Measurements from ENCODE around the gene TSPOAP1. TPM values are rescaled to one million over a fixed set of nuclear protein-coding genes. Genes with fewer than 3 reads are reported as not detected.

TSPOAP1 gene
- total RNA-seq, 4 donors from 2014 or later, result 11.4 to 16.3 (median 13.0) TPM

DNA sequence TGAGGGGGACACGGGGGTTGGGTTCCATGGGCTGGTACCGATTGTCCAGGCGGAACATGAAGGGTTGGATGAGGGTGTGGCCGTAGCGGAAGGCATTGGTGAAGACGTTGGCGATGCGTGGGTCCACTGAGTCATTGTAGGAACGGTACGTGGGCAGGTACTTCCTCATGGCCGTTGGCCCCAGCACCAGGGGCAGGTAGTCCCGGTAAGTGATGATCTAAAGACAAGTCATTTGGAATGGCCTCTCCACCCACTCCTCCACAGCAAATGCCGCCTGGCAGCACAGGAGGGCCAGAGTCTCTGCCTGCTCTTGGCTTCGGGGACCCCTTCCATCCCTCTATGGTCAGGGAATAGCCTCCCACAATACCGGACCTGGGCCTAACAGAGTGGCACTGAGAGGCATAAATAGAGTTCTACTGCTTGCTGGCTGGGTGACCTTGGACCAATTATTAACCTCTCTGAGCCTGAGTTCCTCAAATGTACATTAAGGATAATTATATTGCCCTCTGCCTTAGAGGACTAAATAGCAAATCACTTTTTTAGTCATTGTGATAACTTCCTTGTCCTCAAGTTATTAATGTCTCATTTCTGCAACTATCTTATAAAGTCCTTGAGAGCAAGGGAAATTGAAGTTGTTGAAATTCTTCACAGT lies 55.0 kb downstream of the TSPOAP1 start:
- Histone ChIP-seq H3K36me3 (no peaks in the 10 kb centered on the region), H3K9me3 (no peaks in the 10 kb centered on the region), H3K27ac (no peak overlapping the region), H3K27me3 (peaks cover 0 to 10% of the 10 kb centered on the region in 2 donors), H3K4me3 (no peak overlapping the region), H3K4me1 (peaks cover 0 to 2% (median 0%) of the 10 kb centered on the region in 4 donors)
- 77 to 82% methylated on average over 15 of the region's 15 CpGs for WGBS, 2 donors
- TF ChIP-seq POLR2A (IDR thresholded peaks at IDR 0.05), result no peak
- no peak for TF ChIP-seq CTCF (IDR thresholded peaks at IDR 0.05)
- no peak for TF ChIP-seq EP300 (IDR thresholded peaks at IDR 0.05)
- DNase-seq (ENCODE audit: low spot score in 2 of 2), result no peak

- 84 to 85% methylated on average over 11 to 12 of the region's 12 CpGs for WGBS, 2 donors
Observed at GRCh38 chr17:58272367-58273280, 56.0 kb downstream of the TSPOAP1 start.

DNA sequence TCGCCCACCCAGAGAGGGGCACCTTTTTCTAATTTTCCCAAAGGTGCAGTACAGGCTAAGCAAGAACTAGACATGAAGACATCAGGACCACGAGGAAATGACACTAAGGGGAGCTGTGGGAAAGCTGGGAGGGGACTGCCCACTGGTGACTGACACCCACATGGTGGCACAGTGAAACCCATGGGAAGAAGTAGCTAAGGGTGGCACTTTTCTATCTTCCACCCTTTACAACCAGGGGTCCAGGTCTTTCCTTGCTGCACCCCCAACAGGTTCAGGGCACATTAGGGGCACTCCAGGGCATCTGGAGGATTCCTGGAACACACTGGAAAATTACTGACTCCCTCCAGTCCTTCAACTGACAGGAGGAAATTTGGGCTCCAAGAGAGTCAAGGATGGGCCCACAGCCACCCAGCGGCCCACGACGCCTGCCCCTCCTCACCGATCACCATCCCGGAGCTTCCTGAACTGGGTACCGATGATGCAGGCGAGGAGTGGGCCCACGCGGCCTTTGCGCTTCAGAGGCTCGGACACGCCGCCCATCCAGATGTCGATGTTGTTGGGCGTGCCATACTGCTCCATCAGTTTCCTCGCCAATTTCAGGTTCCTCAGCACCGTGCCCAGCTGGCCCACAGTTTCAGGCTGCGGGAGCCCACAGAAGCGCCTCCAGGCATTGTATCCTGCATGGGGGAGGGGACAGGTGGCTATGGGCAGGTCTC lies 57.2 kb downstream of the TSPOAP1 start:
- H3K9me3 ChIP-seq, result no peaks in the 10 kb centered on the region
- no peak for TF ChIP-seq POLR2A (IDR thresholded peaks at IDR 0.05)
- no peak for TF ChIP-seq CTCF (IDR thresholded peaks at IDR 0.05)
- TF ChIP-seq EP300 (IDR thresholded peaks at IDR 0.05), result no peak
- H3K27me3 ChIP-seq, result peaks cover 0 to 3% of the 10 kb centered on the region in 2 donors
- WGBS, 2 donors, result 88 to 91% methylated on average over 21 of the region's 21 CpGs
- H3K4me3 ChIP-seq, result no peak overlapping the region
- no peaks in the 10 kb centered on the region for H3K4me1 ChIP-seq
- no peaks in the 10 kb centered on the region for H3K36me3 ChIP-seq
- peak in 1 of 2 donors; percentile 0 for DNase-seq (ENCODE audit: low spot score in 2 of 2)
- H3K27ac ChIP-seq, result no peak overlapping the region

More at GRCh38 chr17:58272367-58273280, 56.0 kb downstream of the TSPOAP1 start:
- Histone ChIP-seq H3K4me3 (no peak overlapping the region), H3K9me3 (no peaks in the 10 kb centered on the region), H3K4me1 (no peaks in the 10 kb centered on the region), H3K36me3 (no peaks in the 10 kb centered on the region), H3K27me3 (peaks cover 0 to 12% of the 10 kb centered on the region in 2 donors), H3K27ac (no peak overlapping the region)
- TF ChIP-seq EP300 (IDR thresholded peaks at IDR 0.05) (no peak), POLR2A (IDR thresholded peaks at IDR 0.05) (no peak), CTCF (IDR thresholded peaks at IDR 0.05) (no peak)
- peak in 1 of 2 donors; percentile 2 for DNase-seq (ENCODE audit: low spot score in 2 of 2)

GRCh38 chr17:58270476-58271215 lies 57.9 kb downstream of the TSPOAP1 start:
- no peak for DNase-seq (ENCODE audit: low spot score in 2 of 2)
- TF ChIP-seq EP300 (IDR thresholded peaks at IDR 0.05), result no peak
- no peak for TF ChIP-seq POLR2A (IDR thresholded peaks at IDR 0.05)
- TF ChIP-seq CTCF (IDR thresholded peaks at IDR 0.05), result no peak
- WGBS, 2 donors, result 76 to 83% methylated on average over 9 to 11 of the region's 15 CpGs

More at GRCh38 chr17:58270476-58271215, 57.9 kb downstream of the TSPOAP1 start:
- Histone ChIP-seq H3K9me3 (no peaks in the 10 kb centered on the region), H3K36me3 (no peaks in the 10 kb centered on the region), H3K27me3 (peaks cover 0 to 3% of the 10 kb centered on the region in 2 donors), H3K4me1 (no peaks in the 10 kb centered on the region), H3K27ac (no peak overlapping the region), H3K4me3 (no peak overlapping the region)

Measured in tibial nerve (tissue), 4 donors.